Endodermal cell (in vitro differentiated cells): Measurements from ENCODE around the gene LEKR1. TPM values are rescaled to one million over a fixed set of nuclear protein-coding genes. Genes with fewer than 3 reads are reported as not detected.

Experiments used
- DNase-seq: peaks from one replicate; pipeline ENCODE4 v3.0.0-alpha.2; 2017
- H3K27ac ChIP-seq: 2 replicates; pipeline ENCODE4 v1.5.1; 2013; ENCODE audit warnings: mild to moderate bottlenecking, low read depth, low read length, moderate library complexity
- H3K27me3 ChIP-seq: 2 replicates; pipeline ENCODE4 v1.6.1; 2013; ENCODE audit warnings: mild to moderate bottlenecking, low read length, moderate library complexity; ENCODE audit not compliant: insufficient read depth, control insufficient read depth, poor library complexity, severe bottlenecking
- H3K36me3 ChIP-seq: 2 replicates; pipeline ENCODE4 v1.7.0; 2013; ENCODE audit warnings: mild to moderate bottlenecking, low read length, moderate library complexity; ENCODE audit not compliant: control insufficient read depth, insufficient read depth
- H3K4me1 ChIP-seq: one replicate; pipeline ENCODE4 v1.7.0; 2013; ENCODE audit warnings: low read length; ENCODE audit not compliant: control insufficient read depth, insufficient read depth
- H3K4me3 ChIP-seq: 2 replicates; pipeline ENCODE4 v1.5.1; 2013; ENCODE audit warnings: mild to moderate bottlenecking, low read length, moderate library complexity
- H3K9ac ChIP-seq: 2 replicates; pipeline ENCODE4 v1.6.1; 2013; ENCODE audit warnings: mild to moderate bottlenecking, low read length, moderate library complexity; ENCODE audit not compliant: poor library complexity, severe bottlenecking; ENCODE audit errors: extremely low read depth
- H3K9me3 ChIP-seq: 2 replicates; pipeline ENCODE4 v1.6.1; 2013; ENCODE audit warnings: mild to moderate bottlenecking, low read length, moderate library complexity; ENCODE audit not compliant: control insufficient read depth
- H3K27ac Mint-ChIP-seq: 2 replicates; pipeline ENCODE4 v1.8.0; 2020; ENCODE audit warnings: mixed read lengths
- H3K27me3 Mint-ChIP-seq: 2 replicates; pipeline ENCODE4 v1.8.0; 2021; ENCODE audit warnings: mild to moderate bottlenecking, mixed read lengths; ENCODE audit not compliant: insufficient read depth
- H3K36me3 Mint-ChIP-seq: 2 replicates; pipeline ENCODE4 v1.8.0; 2020; ENCODE audit warnings: low read depth, mixed read lengths
- H3K4me1 Mint-ChIP-seq: 2 replicates; pipeline ENCODE4 v1.8.0; 2020; ENCODE audit warnings: mixed read lengths
- H3K4me3 Mint-ChIP-seq: 2 replicates; pipeline ENCODE4 v1.8.0; 2020; ENCODE audit warnings: mild to moderate bottlenecking, moderate library complexity, mixed read lengths
- H3K9me3 Mint-ChIP-seq: 2 replicates; pipeline ENCODE4 v1.8.0; 2020; ENCODE audit warnings: mild to moderate bottlenecking, mixed read lengths
- WGBS, 2 experiments: methylation state at CpG; one replicate each; pipeline versions ENCODE4 v1.1.5 to v1.1.7; 2013; ENCODE audit warnings: missing lambda C conversion rate in 2 of 2, mixed read lengths in 1 of 2; ENCODE audit not compliant: insufficient coverage in 1 of 2, insufficient read length in 1 of 2; 5-methylcytosine and 5-hydroxymethylcytosine counted together
- total RNA-seq, 2 donors: library from RNA; stranded (reverse); fragmentation: NEBNext Ultra II Directional in 1 of 2; extraction: Animal tissue kit (Norgen Biotek cat#: 25700) in 1 of 2; gene quantifications; 2 replicates in 1 of 2; 3 replicates in 1 of 2; pipeline ENCODE4 v1.2.1, GENCODE V29; 2021
- TF ChIP-seq, protein P1 (sequence below): fragments of 200-600 bp; sonication (generic); conservative IDR thresholded peaks from 2 replicates; pipeline ENCODE4 v1.5.0; 2021; ENCODE audit warnings: antibody characterized with exemption, mild to moderate bottlenecking

Gene LEKR1
- total RNA-seq, 2 donors from 2014 or later = 1.0 to 1.2 TPM

DNA sequence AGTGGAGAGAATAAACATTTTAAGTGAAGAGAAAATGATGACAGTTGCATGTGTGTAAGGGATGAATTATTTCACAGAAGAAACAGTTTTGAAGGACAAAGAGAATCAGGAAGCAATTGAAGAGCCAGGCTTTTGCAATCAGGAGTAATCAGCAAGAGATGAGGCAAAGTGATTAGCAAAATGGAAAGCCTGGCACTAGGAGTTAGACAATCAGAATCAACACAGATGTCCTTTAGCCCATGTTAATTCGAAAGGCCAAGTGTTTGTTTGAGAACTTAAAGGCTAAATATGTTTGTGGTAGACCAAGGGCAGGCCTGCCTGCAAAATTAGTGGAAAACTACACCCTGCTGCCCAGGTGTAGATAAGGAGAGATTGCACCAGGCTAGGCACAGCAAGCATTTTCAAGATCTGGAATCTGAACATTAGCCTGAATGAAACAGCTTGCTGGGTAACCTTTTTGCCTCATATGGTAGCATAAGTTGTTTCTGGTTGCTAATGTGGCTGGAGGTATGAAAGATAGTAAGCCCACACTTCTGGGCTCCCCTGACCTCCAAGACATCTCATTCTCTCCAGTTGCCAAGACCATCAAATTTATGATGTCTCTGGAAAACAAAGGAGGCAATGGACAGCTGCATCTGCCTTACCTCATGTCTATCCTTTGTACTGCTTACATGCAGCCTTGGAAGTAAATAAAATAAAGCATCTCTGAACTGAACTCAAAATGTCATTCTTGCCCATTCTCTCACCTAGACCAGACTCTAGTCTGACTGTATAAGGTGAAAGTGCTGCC lies 22.0 kb upstream of the LEKR1 start:
- Histone ChIP-seq H3K9me3 (peaks cover 22% of the 10 kb centered on the region), H3K27ac (no peak overlapping the region), H3K27me3 (no peaks in the 10 kb centered on the region), H3K9ac (no peak overlapping the region), H3K4me3 (no peak overlapping the region), H3K4me1 (no peaks in the 10 kb centered on the region), H3K36me3 (no peaks in the 10 kb centered on the region)
- 88 to 90% methylated on average over 1 of the region's 1 CpG for WGBS, 2 experiments
- no peaks in the 10 kb centered on the region for H3K27me3 Mint-ChIP-seq
- TF ChIP-seq, protein P1, sequence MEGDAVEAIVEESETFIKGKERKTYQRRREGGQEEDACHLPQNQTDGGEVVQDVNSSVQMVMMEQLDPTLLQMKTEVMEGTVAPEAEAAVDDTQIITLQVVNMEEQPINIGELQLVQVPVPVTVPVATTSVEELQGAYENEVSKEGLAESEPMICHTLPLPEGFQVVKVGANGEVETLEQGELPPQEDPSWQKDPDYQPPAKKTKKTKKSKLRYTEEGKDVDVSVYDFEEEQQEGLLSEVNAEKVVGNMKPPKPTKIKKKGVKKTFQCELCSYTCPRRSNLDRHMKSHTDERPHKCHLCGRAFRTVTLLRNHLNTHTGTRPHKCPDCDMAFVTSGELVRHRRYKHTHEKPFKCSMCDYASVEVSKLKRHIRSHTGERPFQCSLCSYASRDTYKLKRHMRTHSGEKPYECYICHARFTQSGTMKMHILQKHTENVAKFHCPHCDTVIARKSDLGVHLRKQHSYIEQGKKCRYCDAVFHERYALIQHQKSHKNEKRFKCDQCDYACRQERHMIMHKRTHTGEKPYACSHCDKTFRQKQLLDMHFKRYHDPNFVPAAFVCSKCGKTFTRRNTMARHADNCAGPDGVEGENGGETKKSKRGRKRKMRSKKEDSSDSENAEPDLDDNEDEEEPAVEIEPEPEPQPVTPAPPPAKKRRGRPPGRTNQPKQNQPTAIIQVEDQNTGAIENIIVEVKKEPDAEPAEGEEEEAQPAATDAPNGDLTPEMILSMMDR = no peak
- peaks cover 16% of the 10 kb centered on the region for H3K9me3 Mint-ChIP-seq
- H3K4me3 Mint-ChIP-seq = no peak overlapping the region
- no peak overlapping the region for H3K27ac Mint-ChIP-seq
- H3K36me3 Mint-ChIP-seq = peaks cover 4% of the 10 kb centered on the region
- no peak for DNase-seq
- peaks cover 11% of the 10 kb centered on the region for H3K4me1 Mint-ChIP-seq

DNA sequence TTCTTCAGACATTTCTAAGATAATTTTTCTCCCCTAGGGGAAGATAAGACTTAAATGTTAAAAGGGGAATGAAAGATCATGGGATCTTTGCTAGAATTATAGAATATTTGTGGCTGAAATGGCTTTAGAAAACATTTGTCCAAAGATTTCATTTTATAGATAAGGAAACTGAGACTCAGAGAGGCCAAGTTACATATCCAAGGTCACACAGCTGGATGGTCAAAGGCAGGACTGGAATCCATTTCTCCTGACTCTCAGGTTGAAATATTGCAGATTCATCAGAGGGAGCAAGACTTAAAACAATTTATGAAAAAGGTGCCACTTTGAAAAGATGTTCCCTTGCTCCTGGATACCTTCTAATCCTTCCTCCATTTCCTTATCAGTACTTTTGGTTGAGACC lies 19.5 kb upstream of the LEKR1 start:
- Mint-ChIP-seq H3K4me1 (peaks cover 19% of the 10 kb centered on the region), H3K9me3 (peaks cover 5% of the 10 kb centered on the region), H3K4me3 (no peak overlapping the region), H3K27ac (no peak overlapping the region), H3K27me3 (peaks cover 3% of the 10 kb centered on the region), H3K36me3 (no peaks in the 10 kb centered on the region)
- no peaks in the 10 kb centered on the region for H3K36me3 ChIP-seq
- no peaks in the 10 kb centered on the region for H3K27me3 ChIP-seq
- no peak overlapping the region for H3K4me3 ChIP-seq
- H3K9ac ChIP-seq = no peak overlapping the region
- no peak for DNase-seq
- no peak overlapping the region for H3K27ac ChIP-seq
- peaks cover 12% of the 10 kb centered on the region for H3K9me3 ChIP-seq
- TF ChIP-seq, protein P1 = no peak
- H3K4me1 ChIP-seq = no peaks in the 10 kb centered on the region

DNA sequence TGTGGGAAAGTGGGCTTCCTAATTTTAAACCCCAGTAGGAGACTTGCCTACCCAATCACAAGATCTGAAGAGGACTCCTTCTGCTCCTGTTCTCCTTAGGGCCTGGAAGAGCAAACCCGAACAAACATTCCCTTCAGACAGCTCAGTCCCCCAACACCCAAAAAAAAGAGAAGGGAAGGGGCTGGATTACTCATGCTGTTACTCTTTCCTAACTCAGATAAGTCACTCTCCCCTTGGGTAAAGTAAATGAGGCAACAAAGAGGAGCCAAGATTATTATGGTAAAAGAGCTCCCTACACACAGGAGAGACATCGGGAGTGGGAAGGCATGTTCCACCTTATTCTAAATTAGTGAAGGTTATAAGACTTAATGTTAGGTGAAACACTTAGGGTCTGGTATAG lies 18.1 kb upstream of the LEKR1 start:
- H3K4me3 Mint-ChIP-seq = no peak overlapping the region
- TF ChIP-seq, protein P1 = no peak
- H3K27me3 ChIP-seq = no peaks in the 10 kb centered on the region
- H3K9ac ChIP-seq = no peak overlapping the region
- 95 to 100% methylated on average over 1 to 2 of the region's 2 CpGs for WGBS, 2 experiments
- no peaks in the 10 kb centered on the region for H3K36me3 ChIP-seq
- no peak overlapping the region for H3K27ac Mint-ChIP-seq
- H3K9me3 Mint-ChIP-seq = peaks cover 5% of the 10 kb centered on the region
- no peak for DNase-seq
- H3K27me3 Mint-ChIP-seq = peaks cover 3% of the 10 kb centered on the region
- no peaks in the 10 kb centered on the region for H3K36me3 Mint-ChIP-seq
- peaks cover 2% of the 10 kb centered on the region for H3K4me1 ChIP-seq
- peaks cover 28% of the 10 kb centered on the region for H3K4me1 Mint-ChIP-seq
- H3K4me3 ChIP-seq = no peak overlapping the region
- no peak overlapping the region for H3K27ac ChIP-seq
- peaks cover 8% of the 10 kb centered on the region for H3K9me3 ChIP-seq
